Karpas-422 (cell line): ENCODE data around the gene PRDM16. TPM values are rescaled to one million over a fixed set of nuclear protein-coding genes. Genes with fewer than 3 reads are reported as not detected.

Source experiments
- DNase-seq: peaks from one replicate; pipeline ENCODE4 v3.0.0-alpha.2; 2015
- H2AFZ ChIP-seq: fragments of 200-600 bp; sonication (generic); 2 replicates; pipeline ENCODE4 v1.6.1; 2014; ENCODE audit warnings: antibody characterized with exemption, low read length, mixed read lengths
- H3K27ac ChIP-seq: fragments of 200-600 bp; sonication (generic); 2 replicates; pipeline ENCODE4 v1.5.1; 2014; ENCODE audit warnings: mild to moderate bottlenecking, low read length, moderate library complexity
- H3K27me3 ChIP-seq: fragments of 200-600 bp; sonication (generic); 2 replicates; pipeline ENCODE4 v1.6.1; 2014; ENCODE audit warnings: low read length, mixed read lengths
- H3K36me3 ChIP-seq: fragments of 200-600 bp; sonication (generic); 2 replicates; pipeline ENCODE4 v1.6.1; 2014; ENCODE audit warnings: low read length, mixed read lengths; ENCODE audit not compliant: insufficient read depth
- H3K4me1 ChIP-seq: fragments of 200-600 bp; sonication (generic); 2 replicates; pipeline ENCODE4 v1.6.1; 2014; ENCODE audit warnings: mild to moderate bottlenecking, low read length, mixed read lengths
- H3K4me2 ChIP-seq: fragments of 200-600 bp; sonication (generic); 2 replicates; pipeline ENCODE4 v1.6.1; 2014; ENCODE audit warnings: low read length, low read depth, mild to moderate bottlenecking; ENCODE audit not compliant: poor library complexity, severe bottlenecking
- H3K4me3 ChIP-seq: fragments of 200-600 bp; sonication (generic); 2 replicates; pipeline ENCODE4 v1.5.1; 2014; ENCODE audit warnings: mild to moderate bottlenecking, antibody characterized with exemption, low read length, mixed read lengths
- H3K79me2 ChIP-seq: fragments of 200-600 bp; sonication (generic); 2 replicates; pipeline ENCODE4 v1.6.1; 2014; ENCODE audit warnings: mild to moderate bottlenecking, low read length, mixed read lengths
- H3K9ac ChIP-seq: fragments of 200-600 bp; sonication (generic); 2 replicates; pipeline ENCODE4 v1.6.0; 2014; ENCODE audit warnings: low read length
- H3K9me2 ChIP-seq: fragments of 200-600 bp; sonication (generic), shearing (Covaris generic); replicated peaks from 2 replicates; pipeline ENCODE4 v1.6.0; 2014; ENCODE audit warnings: mild to moderate bottlenecking, low read length, moderate library complexity; ENCODE audit not compliant: insufficient read depth
- H3K9me3 ChIP-seq: fragments of 300-700, 200-600 bp; sonication (generic); 2 replicates; pipeline ENCODE4 v1.6.1; 2014; ENCODE audit warnings: low read length, mixed read lengths
- H4K20me1 ChIP-seq: fragments of 200-600 bp; sonication (generic); 2 replicates; pipeline ENCODE4 v1.6.1; 2014; ENCODE audit warnings: mild to moderate bottlenecking, antibody characterized with exemption, low read length, low read depth; ENCODE audit not compliant: insufficient read depth
- total RNA-seq: library from RNA; depleted of rRNA; stranded (reverse); fragments of >200 nt; shearing (Covaris generic); gene quantifications from 2 replicates; pipeline ENCODE4 v1.2.3, GENCODE V29; 2014; ENCODE audit warnings: low replicate concordance

PRDM16 gene
- total RNA-seq, 1 experiment from 2014 or later = not detected

- H3K4me1 ChIP-seq = no peaks in the 10 kb centered on the region
- no peak overlapping the region for H3K27ac ChIP-seq
These were observed 126.4 kb downstream of the PRDM16 start for GRCh38 chr1:3195480-3195815.

GRCh38 chr1:3195966-3196515, 127.0 kb downstream of the PRDM16 start:
- no peak for DNase-seq
- Histone ChIP-seq H3K36me3 (no peaks in the 10 kb centered on the region), H3K9ac (no peak overlapping the region), H3K27ac (no peak overlapping the region), H3K4me2 (no peak overlapping the region), H3K4me1 (no peaks in the 10 kb centered on the region), H3K4me3 (no peak overlapping the region), H4K20me1 (no peaks in the 10 kb centered on the region), H2AFZ (no peak overlapping the region), H3K27me3 (no peaks in the 10 kb centered on the region), H3K79me2 (no peaks in the 10 kb centered on the region), H3K9me3 (no peaks in the 10 kb centered on the region), H3K9me2 (no peaks in the 10 kb centered on the region)

More at GRCh38 chr1:3195480-3195815, 126.4 kb downstream of the PRDM16 start:
- Histone ChIP-seq H3K9me3 (no peaks in the 10 kb centered on the region), H2AFZ (no peak overlapping the region), H3K4me3 (no peak overlapping the region), H4K20me1 (no peaks in the 10 kb centered on the region), H3K9ac (no peak overlapping the region), H3K36me3 (no peaks in the 10 kb centered on the region), H3K27me3 (no peaks in the 10 kb centered on the region), H3K9me2 (no peaks in the 10 kb centered on the region), H3K4me2 (no peak overlapping the region), H3K79me2 (no peaks in the 10 kb centered on the region)
- DNase-seq = no peak

DNA sequence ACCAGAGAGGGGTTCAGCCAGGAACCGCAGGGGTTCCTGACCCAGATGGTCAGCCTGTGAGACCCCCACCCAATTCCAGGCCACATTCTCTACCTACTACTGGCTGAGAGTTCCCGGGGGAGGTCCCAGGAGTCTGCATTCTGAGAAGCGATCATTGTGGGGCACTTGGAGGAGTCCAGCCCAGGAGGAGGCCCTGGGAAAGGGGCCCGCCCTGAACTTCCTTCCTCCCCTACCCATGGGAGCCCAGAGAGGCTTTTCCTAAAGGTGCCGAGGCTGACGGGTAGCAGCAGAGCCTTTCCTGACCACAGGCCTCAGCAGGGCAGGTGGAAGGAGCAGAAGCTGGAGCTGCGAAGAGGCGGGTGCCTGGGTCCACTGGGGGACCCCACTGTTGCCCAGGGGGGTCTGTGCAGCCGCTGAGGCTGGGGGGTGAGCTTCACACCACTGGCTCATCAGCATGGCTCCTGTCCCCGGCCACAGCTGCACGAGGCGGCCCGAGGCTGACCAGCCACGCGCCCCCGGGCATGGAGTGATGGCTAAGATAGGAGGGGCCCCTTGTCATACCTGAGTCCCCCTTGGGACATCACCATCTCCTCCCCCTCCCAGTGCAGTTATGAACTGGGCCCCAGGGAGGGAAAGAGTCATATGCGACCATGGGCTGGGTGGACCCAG, 127.7 kb downstream of the PRDM16 start:
- Histone ChIP-seq H3K27me3 (no peaks in the 10 kb centered on the region), H2AFZ (no peak overlapping the region), H3K4me3 (no peak overlapping the region), H4K20me1 (no peaks in the 10 kb centered on the region), H3K36me3 (no peaks in the 10 kb centered on the region), H3K4me1 (no peaks in the 10 kb centered on the region), H3K27ac (no peak overlapping the region), H3K9me3 (no peaks in the 10 kb centered on the region), H3K4me2 (no peak overlapping the region), H3K9ac (no peak overlapping the region), H3K79me2 (no peaks in the 10 kb centered on the region), H3K9me2 (no peaks in the 10 kb centered on the region)
- no peak for DNase-seq

DNA sequence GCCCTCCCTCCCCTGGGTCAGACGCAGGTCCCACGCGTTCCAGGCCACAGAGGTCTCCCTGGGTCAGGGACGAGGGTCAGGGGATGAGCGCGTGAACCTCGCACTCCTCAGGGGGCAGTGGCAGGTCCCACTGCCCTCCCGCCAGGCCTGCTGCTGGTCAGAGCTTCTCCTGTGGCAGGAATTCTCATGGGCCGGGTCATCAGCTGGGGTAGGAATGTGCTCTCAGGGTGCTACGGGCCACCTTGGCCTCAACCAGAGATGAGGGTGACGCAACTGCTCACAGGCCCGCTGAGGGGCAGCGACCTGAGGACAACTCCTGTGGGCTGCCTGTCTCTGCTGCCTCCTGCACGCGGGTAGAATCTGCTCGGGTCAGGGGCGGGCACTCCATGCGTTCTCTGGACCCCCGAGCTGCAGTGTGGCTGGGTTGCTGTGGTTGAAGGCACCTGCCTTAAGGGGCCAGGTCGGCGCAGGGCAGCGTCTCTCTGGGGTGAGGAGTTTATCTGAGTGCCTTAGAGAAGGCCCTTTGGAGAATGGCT, 128.8 kb downstream of the PRDM16 start:
- no peak overlapping the region for H3K4me3 ChIP-seq
- H4K20me1 ChIP-seq = no peaks in the 10 kb centered on the region
- H3K4me1 ChIP-seq = no peaks in the 10 kb centered on the region
- no peak overlapping the region for H2AFZ ChIP-seq
- no peak for DNase-seq
- H3K9me2 ChIP-seq = no peaks in the 10 kb centered on the region
- H3K27me3 ChIP-seq = no peaks in the 10 kb centered on the region
- H3K9me3 ChIP-seq = no peaks in the 10 kb centered on the region
- no peaks in the 10 kb centered on the region for H3K79me2 ChIP-seq
- H3K27ac ChIP-seq = no peak overlapping the region
- no peak overlapping the region for H3K4me2 ChIP-seq
- H3K9ac ChIP-seq = no peak overlapping the region
- H3K36me3 ChIP-seq = no peaks in the 10 kb centered on the region

DNA sequence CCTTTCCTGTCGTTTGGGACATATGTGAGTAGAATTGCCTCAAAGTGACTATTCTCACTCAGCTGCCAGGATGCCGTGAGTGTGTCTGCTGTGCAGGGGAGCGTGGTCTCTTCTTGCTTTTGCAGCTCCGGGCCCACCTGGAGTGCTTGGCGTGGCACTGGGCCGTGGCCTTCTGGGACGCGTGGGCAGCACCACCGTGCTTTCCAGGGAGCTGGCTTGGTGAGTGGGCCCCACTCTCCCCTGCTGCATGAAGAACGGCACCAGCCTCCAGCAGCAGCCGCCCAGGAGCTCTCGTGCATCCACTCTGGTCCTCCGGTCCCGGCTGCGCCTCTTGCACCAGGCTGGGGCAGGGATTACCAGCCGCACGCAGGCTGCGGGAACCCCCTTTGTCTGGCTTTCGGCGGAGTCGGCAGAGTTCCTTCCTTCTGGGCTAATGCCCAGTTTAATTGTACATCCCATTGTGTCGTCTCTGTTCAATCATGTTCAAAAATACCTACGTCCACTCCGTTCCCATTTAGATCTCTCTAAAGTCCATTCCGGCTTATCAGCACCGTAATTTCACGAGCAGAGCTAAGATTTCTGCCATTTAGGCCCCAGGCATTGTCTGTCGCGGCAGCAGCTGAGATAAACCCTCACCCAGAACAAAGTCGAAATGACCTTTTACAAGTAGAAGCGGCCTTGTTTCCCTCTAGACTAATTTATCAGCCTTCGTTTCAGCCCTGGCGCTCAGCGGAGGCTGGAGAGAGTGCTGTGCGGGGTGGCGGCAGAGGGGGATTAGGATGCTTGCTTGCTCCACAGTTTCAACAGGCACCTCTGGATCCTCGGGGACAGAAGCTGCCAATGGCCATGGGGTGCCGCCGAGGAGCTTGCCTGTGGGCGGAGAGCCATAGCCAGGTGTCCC, 129.6 kb downstream of the PRDM16 start:
- H3K4me3 ChIP-seq = no peak overlapping the region
- no peak overlapping the region for H3K27ac ChIP-seq
- no peak for DNase-seq
- H3K4me1 ChIP-seq = no peaks in the 10 kb centered on the region
- no peak overlapping the region for H3K9ac ChIP-seq
- H3K36me3 ChIP-seq = no peaks in the 10 kb centered on the region
- H3K9me3 ChIP-seq = no peaks in the 10 kb centered on the region
- H3K9me2 ChIP-seq = no peaks in the 10 kb centered on the region
- no peaks in the 10 kb centered on the region for H3K79me2 ChIP-seq
- H3K4me2 ChIP-seq = no peak overlapping the region
- no peaks in the 10 kb centered on the region for H4K20me1 ChIP-seq
- H3K27me3 ChIP-seq = no peaks in the 10 kb centered on the region
- H2AFZ ChIP-seq = no peak overlapping the region

- Histone ChIP-seq H3K36me3 (no peaks in the 10 kb centered on the region), H2AFZ (no peak overlapping the region), H3K27me3 (no peaks in the 10 kb centered on the region), H3K79me2 (no peaks in the 10 kb centered on the region), H3K9me2 (no peaks in the 10 kb centered on the region), H4K20me1 (no peaks in the 10 kb centered on the region), H3K27ac (no peak overlapping the region), H3K4me2 (no peak overlapping the region), H3K9ac (no peak overlapping the region), H3K4me3 (no peak overlapping the region), H3K4me1 (no peaks in the 10 kb centered on the region), H3K9me3 (no peaks in the 10 kb centered on the region)
- no peak for DNase-seq
These were observed 135.7 kb downstream of the PRDM16 start for GRCh38 chr1:3204725-3205124.

GRCh38 chr1:3205815-3206214, 136.8 kb downstream of the PRDM16 start:
- Histone ChIP-seq H4K20me1 (no peaks in the 10 kb centered on the region), H3K36me3 (no peaks in the 10 kb centered on the region), H2AFZ (no peak overlapping the region), H3K9me3 (no peaks in the 10 kb centered on the region), H3K4me1 (no peaks in the 10 kb centered on the region), H3K27ac (no peak overlapping the region), H3K4me3 (no peak overlapping the region), H3K9me2 (no peaks in the 10 kb centered on the region), H3K9ac (no peak overlapping the region), H3K4me2 (no peak overlapping the region), H3K79me2 (no peaks in the 10 kb centered on the region), H3K27me3 (no peaks in the 10 kb centered on the region)
- no peak for DNase-seq

GRCh38 chr1:3206696-3207095, 137.7 kb downstream of the PRDM16 start:
- H3K4me2 ChIP-seq = no peak overlapping the region
- H3K4me1 ChIP-seq = no peaks in the 10 kb centered on the region
- H3K27me3 ChIP-seq = no peaks in the 10 kb centered on the region
- H3K9ac ChIP-seq = no peak overlapping the region
- no peaks in the 10 kb centered on the region for H4K20me1 ChIP-seq
- no peaks in the 10 kb centered on the region for H3K9me3 ChIP-seq
- no peak overlapping the region for H2AFZ ChIP-seq
- no peaks in the 10 kb centered on the region for H3K36me3 ChIP-seq
- no peak overlapping the region for H3K27ac ChIP-seq
- H3K79me2 ChIP-seq = no peaks in the 10 kb centered on the region
- no peak for DNase-seq
- H3K9me2 ChIP-seq = no peaks in the 10 kb centered on the region
- no peak overlapping the region for H3K4me3 ChIP-seq
